NB4 (cell line): Measurements from ENCODE around the gene ARL8B.

ENCODE experiments used
- CTCF ChIP-seq: IDR thresholded peaks from one replicate; pipeline ENCODE4 v1.5.1; 2012; ENCODE audit warnings: low read depth, low read length
- MAX ChIP-seq: IDR thresholded peaks from 2 replicates; pipeline ENCODE4 v1.6.1; 2011; ENCODE audit warnings: low read depth, low read length
- MYC ChIP-seq: IDR thresholded peaks from 2 replicates; pipeline ENCODE4 v1.6.1; 2011; ENCODE audit warnings: low read depth, low read length
- POLR2A ChIP-seq: IDR thresholded peaks from 2 replicates; pipeline ENCODE4 v1.6.1; 2011; ENCODE audit warnings: mild to moderate bottlenecking; ENCODE audit not compliant: insufficient read length; ENCODE audit errors: extremely low read depth

- TF ChIP-seq CTCF (no peak), MAX (no peak), POLR2A (no peak), MYC (no peak)
Measured at GRCh38 chr3:5149306-5149880, 27.3 kb downstream of the ARL8B start.
